ENCODE measurements around the gene TXNIP.

The TXNIP gene

GRCh38 chr1:145997718-145998023 lies 1.3 kb upstream of the TXNIP start:
- H3K27me3 ChIP-seq (ENCODE audit: control insufficient read depth, insufficient read depth, low read length) = no peaks in the 10 kb centered on the region
- no peak for TF ChIP-seq CTCF (IDR thresholded peaks at IDR 0.05)
- peaks cover 12% of the 10 kb centered on the region for H3K4me1 ChIP-seq
- H3K27ac ChIP-seq = peak overlapping the region; percentile 100
- H3K9ac ChIP-seq = no peak overlapping the region
- H2AFZ ChIP-seq = peak overlapping the region; percentile 11
- peak overlapping the region; percentile 100 for H3K4me3 ChIP-seq (ENCODE audit: low read depth, low read length)
- peaks cover 34% of the 10 kb centered on the region for H3K79me2 ChIP-seq
- H3K36me3 ChIP-seq (ENCODE audit: control insufficient read depth, insufficient read depth, low read length) = peaks cover 36% of the 10 kb centered on the region
- H3K9me3 ChIP-seq (ENCODE audit: control insufficient read depth, low read length) = peaks cover 9% of the 10 kb centered on the region
- peak overlapping the region; percentile 96 for H3K4me2 ChIP-seq (ENCODE audit: low read length)

- Histone ChIP-seq H3K9me3 (ENCODE audit: control insufficient read depth, low read length) (peaks cover 9% of the 10 kb centered on the region), H3K4me3 (ENCODE audit: low read depth, low read length) (peak overlapping the region; percentile 100), H3K79me2 (peaks cover 34% of the 10 kb centered on the region), H3K27me3 (ENCODE audit: control insufficient read depth, insufficient read depth, low read length) (no peaks in the 10 kb centered on the region), H3K36me3 (ENCODE audit: control insufficient read depth, insufficient read depth, low read length) (peaks cover 41% of the 10 kb centered on the region), H3K4me2 (ENCODE audit: low read length) (peak overlapping the region; percentile 96), H3K4me1 (peaks cover 12% of the 10 kb centered on the region), H3K9ac (peak overlapping the region; percentile 25), H2AFZ (peak overlapping the region; percentile 34), H3K27ac (peak overlapping the region; percentile 100)
- no peak for TF ChIP-seq CTCF (IDR thresholded peaks at IDR 0.05)
Observed at GRCh38 chr1:145997016-145997717, 788 bp upstream of the TXNIP start.

GRCh38 chr1:145995964-145996432 lies 381 bp downstream of the TXNIP start:
- no peak overlapping the region for H2AFZ ChIP-seq
- peak overlapping the region; percentile 100 for H3K4me3 ChIP-seq (ENCODE audit: low read depth, low read length)
- H3K36me3 ChIP-seq (ENCODE audit: control insufficient read depth, insufficient read depth, low read length) = peaks cover 45% of the 10 kb centered on the region
- H3K79me2 ChIP-seq = peaks cover 34% of the 10 kb centered on the region
- H3K4me2 ChIP-seq (ENCODE audit: low read length) = peak overlapping the region; percentile 72
- H3K4me1 ChIP-seq = peaks cover 10% of the 10 kb centered on the region
- no peak for TF ChIP-seq CTCF (IDR thresholded peaks at IDR 0.05)
- peaks cover 9% of the 10 kb centered on the region for H3K9me3 ChIP-seq (ENCODE audit: control insufficient read depth, low read length)
- peak overlapping the region; percentile 99 for H3K9ac ChIP-seq
- H3K27ac ChIP-seq = peak overlapping the region; percentile 100
- no peaks in the 10 kb centered on the region for H3K27me3 ChIP-seq (ENCODE audit: control insufficient read depth, insufficient read depth, low read length)

- peak overlapping the region; percentile 100 for H3K4me3 ChIP-seq (ENCODE audit: low read depth, low read length)
- H2AFZ ChIP-seq = no peak overlapping the region
- H3K27ac ChIP-seq = peak overlapping the region; percentile 100
- peak overlapping the region; percentile 99 for H3K9ac ChIP-seq
- H3K4me1 ChIP-seq = peaks cover 12% of the 10 kb centered on the region
- H3K4me2 ChIP-seq (ENCODE audit: low read length) = peak overlapping the region; percentile 72
- H3K27me3 ChIP-seq (ENCODE audit: control insufficient read depth, insufficient read depth, low read length) = no peaks in the 10 kb centered on the region
- no peak for TF ChIP-seq CTCF (IDR thresholded peaks at IDR 0.05)
- peaks cover 45% of the 10 kb centered on the region for H3K36me3 ChIP-seq (ENCODE audit: control insufficient read depth, insufficient read depth, low read length)
- peaks cover 9% of the 10 kb centered on the region for H3K9me3 ChIP-seq (ENCODE audit: control insufficient read depth, low read length)
- H3K79me2 ChIP-seq = peaks cover 34% of the 10 kb centered on the region
Observed at GRCh38 chr1:145995148-145995881, 1.1 kb downstream of the TXNIP start.

All from parathyroid adenoma (tissue), 2 donors.